ENCODE measurements around the gene HEXD.
"Not testable (repeated sequence)": the region's sequence is repeated elsewhere in the genome, so short reads cannot be mapped to it uniquely, and the experiment has no call there.

Gene HEXD

GRCh38 chr17:82418001-82418986 is at the start of gene HEXD, which contains the start of gene OGFOD3:
HEXD (plus strand) TSS chr17:82418347; CDS start chr17:82419800, 1,453 bp downstream.
OGFOD3 (minus strand) TSS chr17:82418586; CDS start chr17:82418485, 101 bp downstream.
- peak; percentile 74 for DNase-seq

DNA sequence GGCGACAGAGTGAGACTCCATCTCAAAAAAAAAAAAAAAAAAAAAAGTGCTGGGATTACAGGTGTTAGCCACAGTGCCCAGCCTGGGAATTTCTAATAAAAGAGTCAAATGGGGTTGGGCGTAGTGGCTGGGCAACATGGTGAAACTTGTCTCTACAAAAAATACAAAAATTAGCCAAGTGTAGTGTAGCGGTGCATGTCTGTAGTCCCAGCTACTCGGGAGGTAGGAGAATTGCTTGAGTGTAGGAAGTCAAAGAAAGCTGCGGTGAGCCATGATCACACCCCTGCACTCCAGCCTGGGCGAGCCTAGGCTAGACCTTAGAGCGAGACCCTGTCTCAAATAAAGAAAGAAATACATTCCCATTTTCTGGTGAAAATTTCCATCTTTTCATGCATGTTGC is 48.9 kb upstream of the HEXD start:
- DNase-seq: no peak

- DNase-seq: no peak
These were observed 47.4 kb upstream of the HEXD start for GRCh38 chr17:82370471-82371332.

DNA sequence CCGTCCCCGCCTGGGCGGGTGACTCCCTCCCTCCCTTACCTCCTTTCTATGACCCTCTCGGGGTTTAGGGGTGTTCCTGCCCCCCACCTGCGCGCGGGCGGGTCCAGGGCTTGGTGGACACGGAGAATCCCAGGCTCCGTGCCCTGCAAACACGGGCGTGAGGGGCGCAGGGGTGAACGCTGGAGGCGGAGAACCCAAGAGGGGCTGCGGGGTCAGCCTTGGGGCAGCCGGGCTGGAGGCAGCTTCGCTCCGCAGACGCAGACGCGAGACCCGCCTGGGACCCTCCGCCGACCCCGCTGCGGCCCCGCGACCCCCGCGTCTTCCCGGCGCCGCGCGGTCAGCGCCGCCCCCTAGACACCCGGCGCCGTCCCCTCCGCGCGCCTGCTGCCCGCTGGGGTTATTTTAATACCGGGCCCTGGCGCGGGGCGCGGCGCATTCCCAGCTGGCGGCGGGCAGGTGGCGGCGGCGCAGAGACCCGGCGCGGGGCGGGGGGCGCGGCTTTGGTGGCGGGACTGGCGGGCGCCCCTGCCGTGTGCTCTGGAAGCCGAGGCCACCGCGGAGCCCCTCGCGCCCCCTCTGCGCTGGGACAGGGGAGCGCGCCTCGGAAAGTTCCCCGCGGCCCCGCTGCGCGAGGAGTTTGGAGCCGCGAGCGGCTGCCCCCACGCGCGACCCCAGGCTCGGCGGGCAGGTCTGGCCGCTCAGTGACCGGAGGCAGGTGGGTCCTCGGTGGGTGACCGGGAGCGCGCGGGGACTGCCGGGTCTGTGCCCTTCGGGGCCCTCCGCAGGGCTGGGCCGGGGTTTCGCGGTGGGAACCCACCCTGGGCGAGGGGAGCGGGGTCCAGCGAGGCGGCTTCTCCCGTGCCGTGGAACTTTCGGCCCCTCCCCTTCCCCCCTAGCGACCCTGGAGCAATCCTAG is 46.6 kb upstream of the HEXD start, which contains the start of gene UTS2R:
TSS of gene UTS2R (plus strand) at position 433 of the 916 bp plus-strand sequence. CDS start 2,560 bp downstream, outside the sequence.
- DNase-seq: no peak

- no peak for DNase-seq
These were observed 45.7 kb upstream of the HEXD start for GRCh38 chr17:82372249-82373071.

DNA sequence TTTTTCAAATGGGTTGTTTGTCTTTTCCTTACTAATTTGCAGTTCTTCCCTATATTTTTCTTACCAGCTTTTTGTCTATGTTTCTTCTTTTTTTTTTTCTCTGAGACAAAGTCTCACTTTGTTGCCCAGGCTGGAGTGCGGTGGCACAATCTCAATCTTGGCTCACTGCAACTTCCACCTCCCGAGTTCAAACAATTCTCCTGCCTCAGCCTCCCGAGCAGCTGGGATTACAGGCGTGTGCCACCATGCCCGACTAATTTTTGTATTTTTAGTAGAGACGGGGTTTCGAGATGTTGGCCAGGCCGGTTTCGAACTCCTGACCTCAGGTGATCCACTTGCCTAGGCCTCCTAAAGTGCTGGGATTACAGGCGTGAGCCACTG is 45.1 kb upstream of the HEXD start:
- DNase-seq: not testable (repeated sequence)

- no peak for DNase-seq
These were observed 44.2 kb upstream of the HEXD start for GRCh38 chr17:82373731-82374625.

DNA sequence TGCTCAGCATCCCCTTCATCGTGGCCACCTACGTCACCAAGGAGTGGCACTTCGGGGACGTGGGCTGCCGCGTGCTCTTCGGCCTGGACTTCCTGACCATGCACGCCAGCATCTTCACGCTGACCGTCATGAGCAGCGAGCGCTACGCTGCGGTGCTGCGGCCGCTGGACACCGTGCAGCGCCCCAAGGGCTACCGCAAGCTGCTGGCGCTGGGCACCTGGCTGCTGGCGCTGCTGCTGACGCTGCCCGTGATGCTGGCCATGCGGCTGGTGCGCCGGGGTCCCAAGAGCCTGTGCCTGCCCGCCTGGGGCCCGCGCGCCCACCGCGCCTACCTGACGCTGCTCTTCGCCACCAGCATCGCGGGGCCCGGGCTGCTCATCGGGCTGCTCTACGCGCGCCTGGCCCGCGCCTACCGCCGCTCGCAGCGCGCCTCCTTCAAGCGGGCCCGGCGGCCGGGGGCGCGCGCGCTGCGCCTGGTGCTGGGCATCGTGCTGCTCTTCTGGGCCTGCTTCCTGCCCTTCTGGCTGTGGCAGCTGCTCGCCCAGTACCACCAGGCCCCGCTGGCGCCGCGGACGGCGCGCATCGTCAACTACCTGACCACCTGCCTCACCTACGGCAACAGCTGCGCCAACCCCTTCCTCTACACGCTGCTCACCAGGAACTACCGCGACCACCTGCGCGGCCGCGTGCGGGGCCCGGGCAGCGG is 43.4 kb upstream of the HEXD start:
- DNase-seq: no peak

DNA sequence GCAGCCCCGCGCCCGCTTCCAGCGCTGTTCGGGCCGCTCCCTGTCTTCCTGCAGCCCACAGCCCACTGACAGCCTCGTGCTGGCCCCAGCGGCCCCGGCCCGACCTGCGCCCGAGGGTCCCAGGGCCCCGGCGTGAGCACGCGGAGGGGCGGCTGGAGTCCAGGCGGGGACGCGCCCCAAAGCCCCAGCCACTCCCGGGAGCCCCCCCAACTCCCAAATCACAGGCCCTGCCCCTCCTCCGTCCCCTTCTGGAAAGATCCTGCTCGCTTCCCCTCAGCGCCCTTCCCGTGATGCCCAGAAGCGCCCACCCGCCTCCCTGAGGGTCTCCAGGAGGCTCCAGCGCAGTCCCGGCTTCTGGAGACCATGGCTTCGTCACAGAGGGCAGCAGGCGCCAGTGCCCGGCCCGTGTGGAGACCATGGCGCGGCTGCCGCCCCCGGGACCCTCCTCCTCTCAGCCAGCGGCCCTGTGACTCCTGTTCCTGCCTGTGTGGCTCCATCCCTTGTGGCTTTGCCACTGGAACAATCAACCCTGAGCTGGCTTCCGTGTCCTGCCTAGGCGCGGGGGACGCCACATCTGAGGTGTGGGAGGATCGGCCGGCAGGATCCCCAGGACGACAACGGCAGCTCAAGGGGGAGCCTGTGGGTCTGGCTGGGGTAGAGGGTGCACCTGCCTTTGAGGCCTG is 42.6 kb upstream of the HEXD start:
- DNase-seq: no peak

- no peak for DNase-seq
These were observed 42.0 kb upstream of the HEXD start for GRCh38 chr17:82376042-82376730.

DNA sequence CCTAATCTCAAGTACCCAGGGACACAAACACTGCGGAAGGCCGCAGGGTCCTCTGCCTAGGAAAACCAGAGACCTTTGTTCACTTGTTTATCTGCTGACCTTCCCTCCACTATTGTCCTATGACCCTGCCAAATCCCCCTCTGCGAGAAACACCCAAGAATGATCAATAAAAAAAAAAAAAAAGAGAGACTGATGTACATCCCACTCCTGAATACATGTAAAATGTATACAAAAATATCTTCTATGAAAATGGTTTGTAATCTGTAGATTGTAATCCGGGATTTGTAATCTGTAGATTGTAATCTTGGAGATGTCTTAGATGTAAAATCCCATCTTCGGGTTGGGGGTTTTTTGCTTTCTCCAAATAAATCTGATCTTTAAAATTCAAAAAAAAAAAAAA is 40.9 kb upstream of the HEXD start:
- not testable (repeated sequence) for DNase-seq

DNA sequence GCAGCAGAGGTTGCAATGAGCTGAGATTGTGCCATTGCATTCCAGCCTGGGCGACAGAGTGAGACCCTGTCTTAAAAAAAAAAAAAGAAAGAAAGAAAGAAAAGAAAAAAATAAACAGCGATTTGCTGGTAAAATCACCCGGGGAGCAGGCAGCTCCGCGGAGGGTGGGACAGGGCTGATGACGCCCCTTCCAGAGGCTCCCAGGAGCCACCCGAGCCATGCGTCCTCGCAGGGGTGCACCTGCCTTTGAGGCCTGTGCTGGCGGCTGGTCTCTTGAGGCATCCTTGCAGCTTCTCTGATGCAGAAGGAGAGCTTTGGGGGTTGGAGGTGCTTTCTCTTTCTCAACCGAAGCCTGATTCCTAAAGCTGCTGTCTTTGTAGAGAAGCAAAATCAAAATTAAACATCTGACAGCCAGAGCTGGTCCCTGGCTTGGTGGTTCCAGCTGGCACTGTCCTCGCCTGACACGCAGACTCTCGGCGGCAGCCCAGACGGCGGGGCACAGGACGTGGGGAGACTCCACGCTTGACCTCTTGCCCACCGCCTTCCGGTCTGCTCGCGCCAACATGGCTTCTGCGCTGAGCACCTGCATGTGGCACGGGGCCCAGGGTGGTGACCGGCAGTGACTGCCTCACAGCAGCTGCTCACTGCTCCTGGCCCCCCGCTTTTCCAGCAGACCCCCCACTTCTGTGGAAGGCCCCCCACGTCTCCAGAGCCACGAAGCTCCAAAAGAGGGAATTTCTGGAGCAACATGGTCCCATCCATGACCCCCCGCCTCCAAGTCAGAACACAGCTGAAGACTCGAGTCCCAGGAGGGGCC is 40.0 kb upstream of the HEXD start:
- no peak for DNase-seq

DNA sequence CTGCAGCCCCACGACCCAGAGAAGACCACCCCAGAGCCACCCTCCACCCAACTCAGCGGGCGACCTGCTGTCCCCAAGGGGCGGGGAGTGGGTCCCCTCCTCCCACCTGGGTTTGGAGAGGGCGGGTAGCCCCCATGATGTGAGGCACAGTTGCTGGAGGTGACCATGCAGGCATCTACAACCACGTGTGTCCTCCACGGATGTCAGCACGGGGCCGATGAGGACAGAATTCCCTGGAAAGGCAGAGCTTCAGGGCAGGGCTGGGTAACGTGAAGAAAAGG is 39.5 kb upstream of the HEXD start:
- DNase-seq: no peak

DNA sequence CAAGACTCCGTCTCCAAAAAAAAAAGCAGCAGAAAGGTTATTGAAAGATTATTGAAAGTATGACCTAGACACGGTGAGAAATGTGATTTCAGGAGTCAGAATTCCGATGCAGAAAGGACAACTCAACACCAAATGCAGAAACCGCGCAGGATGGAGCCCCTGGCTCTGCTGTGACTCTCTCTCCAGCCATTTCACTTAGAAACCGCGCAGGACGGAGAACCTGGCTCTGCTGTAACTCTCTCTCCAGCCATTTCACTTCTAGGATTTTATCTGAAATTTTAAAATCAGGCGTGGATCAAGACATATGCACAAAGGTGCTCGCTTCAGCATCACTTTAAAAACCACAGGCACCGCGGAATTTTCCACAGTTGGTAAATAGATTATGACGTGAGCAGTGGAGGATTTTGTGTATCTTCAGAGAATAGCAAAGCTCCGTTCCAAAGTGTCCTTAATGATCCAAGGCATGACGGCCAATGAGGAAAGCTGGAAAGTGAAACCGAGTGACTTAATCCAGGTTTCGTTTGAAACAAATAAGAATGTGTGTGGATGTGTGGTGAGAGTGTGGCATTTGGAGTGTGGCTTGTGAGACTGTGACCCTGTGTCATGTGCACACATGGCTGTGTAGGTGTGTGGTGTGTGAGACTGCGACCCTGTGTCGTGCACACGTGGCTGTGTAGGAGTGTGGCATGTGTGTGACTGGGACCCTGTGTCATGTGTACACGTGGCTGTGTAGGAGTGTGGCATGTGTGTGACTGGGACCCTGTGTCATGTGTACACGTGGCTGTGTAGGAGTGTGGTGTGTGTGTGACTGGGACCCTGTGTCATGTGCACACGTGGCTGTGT is 37.1 kb upstream of the HEXD start:
- no peak for DNase-seq

DNA sequence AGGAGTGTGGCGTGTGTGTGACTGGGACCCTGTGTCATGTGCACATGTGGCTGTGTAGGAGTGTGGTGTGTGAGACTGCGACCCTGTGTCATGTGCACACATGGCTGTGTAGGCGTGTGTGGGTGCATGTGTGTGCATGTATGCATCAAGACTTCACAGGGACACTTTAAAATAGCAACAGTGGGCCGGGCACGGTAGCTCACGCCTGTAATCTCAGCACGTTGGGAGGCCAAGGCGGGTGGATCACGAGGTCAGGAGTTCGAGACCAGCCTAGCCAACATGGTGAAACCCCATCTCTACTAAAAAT is 36.5 kb upstream of the HEXD start:
- DNase-seq: not testable (repeated sequence)

GRCh38 chr17:82382220-82382932 is 35.8 kb upstream of the HEXD start:
- not testable (repeated sequence) for DNase-seq

Data from NCI-H226 (cell line).